BJ (cell line): ENCODE data around the gene FBF1. TPM values are rescaled to one million over a fixed set of nuclear protein-coding genes. Genes with fewer than 3 reads are reported as not detected.
A peak's percentile ranks its signal among the peaks of the same experiment; 100 is the strongest.

Source experiments
- CTCF ChIA-PET: fragments of 350-600 bp; formaldehyde crosslinking; extraction: SDS; loops from one replicate; lab custom pipeline; 2021; ENCODE audit warnings: antibody characterized with exemption, inconsistent platforms; lab: Yijun Ruan, JAX
- POLR2A ChIA-PET: fragments of 300-600 bp; sonication (Branson Sonifier 250); formaldehyde crosslinking; extraction: SDS; loops from one replicate; lab custom pipeline; 2021; ENCODE audit warnings: antibody characterized with exemption; lab: Charles Lee
- DNase-seq: peaks from one replicate; pipeline ENCODE4 v3.0.0-alpha.2; 2011; ENCODE audit warnings: low read depth
- H3K27me3 ChIP-seq: 2 replicates; pipeline ENCODE4 v1.6.0; 2011; ENCODE audit warnings: low read length; ENCODE audit not compliant: control insufficient read depth, insufficient read depth
- H3K36me3 ChIP-seq: 2 replicates; pipeline ENCODE4 v1.5.1; 2011; ENCODE audit warnings: low read length; ENCODE audit not compliant: control insufficient read depth, insufficient read depth
- H3K4me3 ChIP-seq: 2 replicates; pipeline ENCODE4 v1.5.1; 2011; ENCODE audit warnings: low read depth, mild to moderate bottlenecking, control low read depth, low read length
- CTCF ChIP-seq: IDR thresholded peaks from 2 replicates; pipeline ENCODE4 v1.5.1; 2011; ENCODE audit warnings: low read depth, mild to moderate bottlenecking, control low read depth, inconsistent platforms, low read length, moderate library complexity; ENCODE audit not compliant: insufficient read depth
- polyA plus RNA-seq: library from polyadenylated mRNA; depleted of rRNA; stranded (reverse); fragments of >200 nt; gene quantifications from 2 replicates; pipeline ENCODE4 v1.2.3, GENCODE V29; 2011; rRNA removed

The FBF1 gene
- polyA plus RNA-seq, 1 experiment = 4.8 TPM

- Histone ChIP-seq H3K4me3 (no peak overlapping the region), H3K27me3 (no peaks in the 10 kb centered on the region), H3K36me3 (no peaks in the 10 kb centered on the region)
- CTCF ChIA-PET = interaction anchor here (1.0 to 1.8 kb wide), 3 partner anchors 9 to 25 kb away, joined by 3 to 8 read pairs (median 6); partner anchors contain the start of gene WBP2
- DNase-seq = peak; percentile 63
- TF ChIP-seq CTCF = no peak
- POLR2A ChIA-PET = interaction anchor here (0.5 kb wide), 1 partner anchor 32 kb away, joined by 3 read pairs; the partner anchor contains the start of gene TRIM65
These were observed 76.4 kb downstream of the FBF1 start for GRCh38 chr17:75864448-75864871.

- ChIA-PET CTCF (interaction anchor here (0.5 to 2.2 kb wide), 13 partner anchors 9 to 247 kb away, joined by 3 to 26 read pairs (median 3); partner anchors contain the start of genes TRIM47 and TRIM65), POLR2A (no interaction called here)
- H3K27me3 ChIP-seq = no peaks in the 10 kb centered on the region
- TF ChIP-seq CTCF = no peak
- no peak overlapping the region for H3K4me3 ChIP-seq
- DNase-seq = no peak
- no peaks in the 10 kb centered on the region for H3K36me3 ChIP-seq
These were observed 78.9 kb downstream of the FBF1 start for GRCh38 chr17:75861927-75862317.

Other genes starting within 250 kb of the FBF1 start
- 2.1 and 2.3 TPM in 2 replicates for gene ITGB4, start 219.6 kb downstream of the FBF1 start, polyA plus RNA-seq
- gene GALK1, start 175.8 kb downstream of the FBF1 start, polyA plus RNA-seq = 19.9 and 35.8 TPM in 2 replicates
- gene UNK, start 156.2 kb downstream of the FBF1 start, polyA plus RNA-seq = 7.2 and 8.5 TPM in 2 replicates
- gene UNC13D, start 96.6 kb downstream of the FBF1 start, polyA plus RNA-seq = 0.28 and 0.40 TPM in 2 replicates
- 28.5 and 37.0 TPM in 2 replicates for gene WBP2, start 85.7 kb downstream of the FBF1 start, polyA plus RNA-seq
- 2.4 and 3.2 TPM in 2 replicates for gene TRIM47, start 62.5 kb downstream of the FBF1 start, polyA plus RNA-seq
- gene TRIM65, start 44.1 kb downstream of the FBF1 start, polyA plus RNA-seq = 5.5 and 8.6 TPM in 2 replicates
- gene MRPL38, start 36.2 kb downstream of the FBF1 start, polyA plus RNA-seq = 22.7 and 60.9 TPM in 2 replicates
- gene ACOX1, start 38.1 kb upstream of the FBF1 start, polyA plus RNA-seq = 32.1 and 33.6 TPM in 2 replicates
- gene TEN1, start 38.2 kb upstream of the FBF1 start, polyA plus RNA-seq = 17.5 and 25.6 TPM in 2 replicates
- gene CDK3, start 59.8 kb upstream of the FBF1 start, polyA plus RNA-seq = 3.7 and 5.6 TPM in 2 replicates
- gene EVPL, start 86.3 kb upstream of the FBF1 start, polyA plus RNA-seq = not detected in 2 replicates
- 62.6 and 70.8 TPM in 2 replicates for gene SRP68, start 131.5 kb upstream of the FBF1 start, polyA plus RNA-seq
- not detected in 2 replicates for gene GALR2, start 133.7 kb upstream of the FBF1 start, polyA plus RNA-seq
- gene ZACN, start 138.1 kb upstream of the FBF1 start, polyA plus RNA-seq = 0.05 TPM in 1 of 2 replicates, not detected in the other
- gene EXOC7, start 162.7 kb upstream of the FBF1 start, polyA plus RNA-seq = 91.7 and 122 TPM in 2 replicates
- gene FOXJ1, start 200.2 kb upstream of the FBF1 start, polyA plus RNA-seq = not detected in 2 replicates